GM18499 (cell line): ENCODE measurements around the gene MYRF.

Source experiments
- ATAC-seq: cut with Tn5 transposase; IDR thresholded peaks from one replicate; pipeline ENCODE4 v1.9.1; 2021; ENCODE audit warnings: moderate number of reproducible peaks; ENCODE audit not compliant: insufficient read depth, unreplicated experiment

MYRF gene

DNA sequence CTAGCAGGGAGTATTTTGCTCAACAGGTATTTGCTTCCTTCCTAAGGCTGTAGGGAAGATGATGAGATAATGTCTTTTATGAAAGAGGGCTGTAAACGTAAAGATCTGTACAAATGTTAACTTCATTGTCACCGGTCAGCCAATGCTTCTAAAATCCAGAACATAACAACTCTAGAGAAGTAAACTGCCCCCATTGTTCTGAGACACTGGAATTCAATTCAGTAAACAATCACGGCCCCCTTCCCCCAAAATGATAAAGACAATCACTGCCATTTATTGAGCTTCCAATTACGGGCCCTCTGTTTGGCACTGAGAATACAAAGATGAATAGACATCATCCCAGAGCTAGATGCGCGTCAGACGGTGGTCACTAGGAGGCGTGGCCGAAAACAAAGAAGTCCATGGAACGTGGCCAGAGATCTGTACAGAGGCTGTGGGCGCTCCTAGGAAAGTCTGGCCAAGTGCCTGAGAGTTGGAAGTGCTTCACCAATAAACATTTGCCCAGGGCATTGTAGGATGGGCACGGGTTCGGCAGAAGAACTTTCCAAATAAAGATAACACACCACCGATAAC is 39.4 kb downstream of the MYRF start:
- ATAC-seq, result no peak

DNA sequence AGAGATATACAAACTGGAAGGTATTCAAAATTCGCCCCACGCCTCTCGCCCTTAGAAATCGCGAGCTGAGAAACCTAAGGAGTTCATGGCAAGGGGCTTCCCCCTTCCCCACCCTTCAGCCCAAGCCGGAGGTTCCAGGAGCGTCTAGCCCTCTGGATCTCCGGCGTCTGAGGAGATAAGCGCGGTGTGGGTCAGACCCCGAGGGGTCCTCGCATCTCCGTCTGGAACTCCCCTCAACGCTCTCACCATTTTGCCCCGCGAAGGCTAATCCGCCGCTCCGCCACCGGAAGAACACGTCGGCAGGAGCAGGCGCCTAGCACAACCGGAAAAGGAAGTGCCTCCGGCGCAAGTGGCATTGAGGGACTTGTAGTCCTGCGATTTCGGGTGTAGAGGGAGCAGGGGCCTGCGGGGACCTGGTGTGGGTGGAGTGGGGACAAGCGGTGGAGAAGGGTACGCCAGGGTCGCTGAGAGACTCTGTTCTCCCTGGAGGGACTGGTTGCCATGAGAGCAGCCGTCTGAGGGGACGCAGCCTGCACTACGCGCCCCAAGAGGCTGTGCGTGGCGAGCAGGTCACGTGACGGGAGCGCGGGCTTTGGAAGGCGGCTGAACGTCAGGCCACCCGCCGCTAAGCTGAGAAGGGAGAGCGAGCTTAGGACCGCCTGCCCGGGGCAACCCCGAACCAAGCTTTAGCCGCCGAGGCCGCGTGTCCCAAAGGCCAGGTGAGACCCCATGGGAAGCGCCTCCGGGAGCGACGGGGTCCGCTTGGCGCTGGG is 40.1 kb downstream of the MYRF start, which contains the start of the genes FEN1 and TMEM258:
TSS of gene FEN1 (plus strand) at position 602 of the 773 bp plus-strand sequence. CDS start 2,451 bp downstream, outside the sequence.
TSS of gene TMEM258 (minus strand) at position 290 of the 773 bp plus-strand sequence. CDS start at position 249, 41 bp downstream.
- peak; percentile 62 for ATAC-seq

DNA sequence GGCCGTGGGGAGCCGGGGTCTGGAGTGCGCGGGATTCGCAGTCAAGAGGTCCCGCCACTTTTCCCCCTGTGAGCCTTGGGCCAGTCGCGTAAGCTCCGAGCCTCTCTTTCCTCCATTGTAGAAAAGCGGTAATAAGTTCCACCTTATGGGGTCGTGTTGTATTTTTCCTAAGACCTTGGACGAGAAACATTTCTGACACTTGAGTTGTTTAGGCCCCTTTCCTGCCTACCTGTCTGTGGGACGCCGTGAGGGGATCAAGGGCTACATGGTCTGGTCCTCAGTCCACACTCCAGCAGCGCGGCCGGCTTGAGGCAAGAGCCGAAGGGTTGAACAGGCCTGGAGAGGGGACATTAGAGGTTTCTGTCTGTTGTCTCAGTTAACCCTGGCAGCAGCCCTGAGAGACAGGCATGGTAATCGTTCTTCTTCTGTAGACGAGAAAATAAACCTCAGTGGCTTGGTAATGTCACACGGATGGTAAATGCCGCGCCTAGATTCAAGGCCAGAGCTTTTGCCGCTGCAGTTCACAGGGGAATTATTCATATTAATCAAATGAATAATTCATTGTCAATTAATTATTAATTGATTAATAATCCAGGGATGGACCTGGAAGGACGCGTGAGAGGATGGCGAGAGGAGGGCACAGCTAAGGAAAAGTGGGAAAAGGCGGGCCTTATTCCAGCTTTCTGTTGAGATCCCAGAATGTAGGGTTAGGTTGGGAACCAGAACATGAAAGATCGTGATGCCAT is 40.8 kb downstream of the MYRF start:
- no peak for ATAC-seq

DNA sequence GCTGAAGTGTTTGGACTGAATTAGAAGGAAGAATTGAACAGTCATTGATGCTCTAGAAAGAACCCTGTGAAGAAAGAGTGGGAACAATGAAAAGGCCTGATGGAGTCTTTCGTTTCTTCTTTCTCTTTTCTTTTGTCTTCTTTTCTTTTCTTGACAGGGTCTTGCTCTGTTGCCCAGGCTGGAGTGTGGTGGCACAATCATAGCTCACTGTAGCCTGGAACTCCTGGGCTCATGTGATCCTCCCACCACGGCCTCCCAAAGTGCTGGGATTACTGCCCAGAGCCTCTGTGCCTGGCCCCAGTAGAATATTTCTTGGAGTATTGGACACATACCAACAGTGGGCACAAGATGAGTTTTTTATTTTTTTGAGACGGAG is 41.4 kb downstream of the MYRF start:
- ATAC-seq, result no peak

DNA sequence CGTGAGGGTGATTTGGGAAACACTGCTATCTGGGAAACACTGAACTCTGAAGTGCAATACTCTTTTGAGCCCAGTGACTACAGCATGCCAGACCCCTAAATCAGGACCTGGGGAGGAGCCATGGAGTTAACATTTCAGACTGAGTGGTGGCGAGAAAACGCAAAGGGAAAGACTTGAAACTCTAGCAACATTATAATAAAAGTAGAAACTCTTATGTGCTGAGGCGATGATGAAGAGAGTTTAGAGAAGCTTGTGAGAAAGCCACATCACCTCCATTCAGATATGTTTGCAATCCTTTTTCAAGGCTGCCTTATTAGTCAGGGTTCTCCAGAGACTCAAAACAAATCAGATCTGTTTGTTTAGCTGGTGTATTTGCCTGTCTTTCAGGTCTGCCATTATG is 42.1 kb downstream of the MYRF start:
- ATAC-seq, result no peak

DNA sequence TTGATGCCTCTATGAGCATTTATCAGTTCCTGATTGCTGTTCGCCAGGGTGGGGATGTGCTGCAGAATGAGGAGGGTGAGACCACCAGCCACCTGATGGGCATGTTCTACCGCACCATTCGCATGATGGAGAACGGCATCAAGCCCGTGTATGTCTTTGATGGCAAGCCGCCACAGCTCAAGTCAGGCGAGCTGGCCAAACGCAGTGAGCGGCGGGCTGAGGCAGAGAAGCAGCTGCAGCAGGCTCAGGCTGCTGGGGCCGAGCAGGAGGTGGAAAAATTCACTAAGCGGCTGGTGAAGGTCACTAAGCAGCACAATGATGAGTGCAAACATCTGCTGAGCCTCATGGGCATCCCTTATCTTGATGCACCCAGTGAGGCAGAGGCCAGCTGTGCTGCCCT is 43.0 kb downstream of the MYRF start:
- ATAC-seq, result no peak

DNA sequence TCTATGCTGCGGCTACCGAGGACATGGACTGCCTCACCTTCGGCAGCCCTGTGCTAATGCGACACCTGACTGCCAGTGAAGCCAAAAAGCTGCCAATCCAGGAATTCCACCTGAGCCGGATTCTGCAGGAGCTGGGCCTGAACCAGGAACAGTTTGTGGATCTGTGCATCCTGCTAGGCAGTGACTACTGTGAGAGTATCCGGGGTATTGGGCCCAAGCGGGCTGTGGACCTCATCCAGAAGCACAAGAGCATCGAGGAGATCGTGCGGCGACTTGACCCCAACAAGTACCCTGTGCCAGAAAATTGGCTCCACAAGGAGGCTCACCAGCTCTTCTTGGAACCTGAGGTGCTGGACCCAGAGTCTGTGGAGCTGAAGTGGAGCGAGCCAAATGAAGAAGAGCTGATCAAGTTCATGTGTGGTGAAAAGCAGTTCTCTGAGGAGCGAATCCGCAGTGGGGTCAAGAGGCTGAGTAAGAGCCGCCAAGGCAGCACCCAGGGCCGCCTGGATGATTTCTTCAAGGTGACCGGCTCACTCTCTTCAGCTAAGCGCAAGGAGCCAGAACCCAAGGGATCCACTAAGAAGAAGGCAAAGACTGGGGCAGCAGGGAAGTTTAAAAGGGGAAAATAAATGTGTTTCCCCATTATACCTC is 43.6 kb downstream of the MYRF start:
- ATAC-seq, result no peak

DNA sequence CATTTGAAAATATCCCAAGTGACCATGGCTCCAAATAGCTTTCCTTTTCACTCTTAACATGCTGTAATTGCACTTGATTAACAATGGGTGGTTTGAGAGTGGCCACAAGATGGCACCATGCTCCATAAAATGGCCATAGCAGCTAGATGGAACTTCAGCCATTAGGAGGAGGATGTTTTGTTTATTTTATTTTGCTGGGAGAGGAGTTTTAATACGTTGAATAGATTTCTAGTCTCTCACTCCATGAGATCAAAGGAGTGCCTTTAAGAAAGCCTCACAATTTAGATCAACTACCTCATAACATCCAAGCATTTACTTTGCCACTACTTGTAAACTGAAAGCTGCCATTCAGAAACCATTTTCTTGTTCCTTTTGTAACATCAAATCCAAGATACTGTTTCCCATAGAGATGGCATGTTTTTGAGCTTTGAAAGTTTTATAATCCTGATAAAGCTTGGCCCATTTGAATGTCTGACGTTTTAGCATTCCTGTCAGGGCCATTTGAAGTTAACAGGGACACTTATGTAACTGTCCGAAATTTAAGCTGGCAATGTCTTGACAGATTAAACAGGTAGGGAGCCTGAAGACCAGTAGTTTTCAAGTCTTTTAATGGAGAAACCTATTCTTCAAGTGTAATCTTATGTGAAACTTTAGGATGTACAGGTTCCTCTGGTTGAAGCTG is 45.0 kb downstream of the MYRF start:
- no peak for ATAC-seq

DNA sequence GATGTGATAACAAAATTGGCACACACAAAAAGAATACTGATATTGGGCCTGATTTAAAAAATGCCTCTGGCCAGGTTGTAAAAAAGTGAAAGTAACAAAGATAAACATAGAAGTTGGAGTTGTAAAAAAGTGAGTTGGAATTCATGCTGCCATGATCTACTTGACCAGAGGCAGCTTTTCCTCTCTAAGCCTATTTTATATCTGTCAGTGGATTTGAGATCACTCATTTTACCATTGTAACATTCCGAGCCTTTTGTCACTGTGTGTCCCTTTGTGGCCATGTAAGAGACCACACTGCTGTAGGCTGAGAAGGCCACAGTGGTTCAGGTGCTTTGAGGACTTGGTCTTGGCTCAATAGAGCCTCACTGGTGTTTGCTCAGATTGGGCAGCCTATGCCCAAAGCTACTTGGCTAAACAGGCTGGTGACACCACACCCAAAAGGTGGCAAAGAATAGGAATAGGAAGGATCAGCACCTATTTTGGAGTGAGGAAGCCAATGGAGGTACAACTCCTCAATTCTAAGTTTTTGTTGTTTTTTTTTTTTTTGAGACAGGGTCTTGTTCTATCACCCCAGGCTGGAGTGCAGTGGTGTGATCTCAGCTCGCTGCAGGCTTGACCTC is 47.3 kb downstream of the MYRF start:
- ATAC-seq, result no peak

DNA sequence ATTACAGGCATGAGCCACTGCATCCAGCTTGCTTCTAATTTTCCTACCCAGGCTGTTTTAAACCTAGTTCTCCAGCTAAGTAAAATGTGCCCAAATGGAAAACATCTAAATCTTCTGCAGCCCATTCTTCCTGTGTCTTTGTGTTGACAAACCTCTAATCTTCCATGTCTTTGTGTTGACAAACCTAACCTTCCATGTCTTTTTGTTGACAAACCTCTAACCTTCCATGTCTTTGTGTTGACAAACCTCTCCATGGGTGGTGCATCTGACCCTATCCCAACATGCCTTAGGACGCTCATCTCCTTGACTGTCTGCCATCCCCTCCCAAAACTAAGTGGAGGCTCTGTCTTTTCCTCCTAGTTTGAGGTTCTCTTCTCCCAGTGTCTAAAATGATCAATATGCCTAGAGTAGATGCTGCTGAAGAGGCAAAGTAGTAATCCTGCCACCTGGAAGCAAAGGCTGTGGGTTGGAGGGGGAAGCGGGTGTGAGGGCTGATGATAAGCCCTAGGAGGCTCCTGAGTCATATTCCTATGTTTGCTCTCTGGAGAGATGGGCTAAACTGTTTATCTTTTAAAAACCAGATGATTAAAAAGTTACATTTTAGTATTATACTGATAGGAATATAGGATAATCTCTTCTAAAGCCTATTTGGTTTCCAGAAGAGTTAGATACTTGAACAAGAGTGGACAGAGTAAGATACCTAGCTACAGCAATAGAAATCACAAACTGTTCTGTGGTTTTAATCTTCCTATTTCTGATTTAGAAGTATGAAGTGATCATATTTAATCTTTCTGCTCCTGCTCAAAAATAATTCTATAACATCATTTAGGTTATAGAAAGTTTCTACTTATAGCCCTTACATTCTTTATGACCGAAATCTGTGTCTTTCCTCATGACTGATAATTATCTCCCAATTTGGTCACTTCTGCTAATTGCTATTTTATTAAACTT is 48.2 kb downstream of the MYRF start:
- ATAC-seq, result no peak

DNA sequence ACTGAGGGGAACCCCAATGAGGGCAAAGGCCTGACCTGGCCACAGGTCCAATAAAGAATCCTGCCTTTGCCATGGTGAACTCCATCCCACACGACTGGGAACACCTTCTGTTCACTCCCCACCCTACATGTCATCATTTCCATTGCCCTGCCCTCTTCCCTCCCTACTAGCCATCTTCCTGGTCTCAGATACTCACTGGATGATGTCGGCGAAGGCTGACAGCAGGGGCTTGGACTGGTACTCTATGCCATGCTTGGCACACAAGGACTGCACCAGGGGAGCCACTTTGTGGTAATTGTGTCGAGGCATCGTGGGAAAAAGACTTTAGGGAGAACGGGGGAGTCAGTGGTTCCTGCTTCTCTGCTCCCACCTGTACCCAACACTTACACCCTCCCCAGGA is 50.2 kb downstream of the MYRF start:
- no peak for ATAC-seq

DNA sequence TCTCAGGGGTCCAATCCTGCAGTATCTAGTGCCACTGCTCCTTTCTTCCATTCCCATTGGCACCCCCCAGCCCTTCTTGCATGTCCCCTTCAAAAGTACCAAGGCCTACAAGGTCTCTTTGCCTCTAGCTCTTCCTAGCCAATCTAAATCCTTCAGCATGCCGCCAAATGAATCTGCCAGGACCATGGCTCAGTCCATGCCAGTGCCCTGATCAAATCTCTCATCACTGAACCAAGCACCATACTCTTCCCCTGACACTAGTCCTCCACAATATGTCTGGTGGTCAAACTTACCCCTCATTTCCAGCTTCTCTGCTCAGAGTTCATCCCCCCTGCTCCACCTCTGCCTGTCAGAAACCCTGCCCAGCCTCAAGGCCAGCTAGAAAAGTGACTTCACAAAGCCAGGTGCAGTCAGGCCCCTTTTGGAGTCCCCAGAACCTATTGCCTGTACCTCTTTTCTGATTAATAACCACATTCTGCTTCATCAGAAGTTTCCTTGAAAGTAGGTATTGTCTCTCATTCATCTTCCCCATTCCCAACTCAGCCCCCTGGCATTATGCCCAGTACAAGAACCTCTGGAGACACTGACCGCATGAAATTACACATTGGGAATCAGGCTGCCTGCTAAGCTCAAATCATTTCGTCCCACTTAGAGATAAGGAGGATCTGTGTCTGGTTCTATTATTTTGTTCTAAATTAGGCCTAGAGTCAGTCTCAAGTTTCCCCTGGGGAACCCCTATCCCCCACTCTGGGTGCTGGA is 51.6 kb downstream of the MYRF start:
- ATAC-seq, result no peak

DNA sequence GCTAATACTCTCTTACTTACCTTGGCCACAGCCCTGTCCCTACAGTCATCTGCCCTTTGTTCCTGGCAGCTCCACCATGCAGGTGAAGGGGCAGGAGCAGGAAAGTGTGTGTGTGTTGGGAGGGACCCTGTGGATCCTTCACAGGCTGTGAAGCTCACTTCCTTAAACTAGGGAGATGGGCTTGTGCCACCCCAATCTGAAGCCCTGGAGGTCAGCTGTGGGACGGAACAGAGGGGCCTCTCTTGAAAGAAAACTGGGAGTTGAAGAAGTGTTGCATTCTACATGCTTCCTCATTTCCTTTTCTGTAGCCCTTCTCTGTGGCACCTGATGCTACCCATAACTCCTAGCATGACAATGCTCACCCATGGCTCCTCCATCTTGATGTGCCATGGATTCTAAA is 52.7 kb downstream of the MYRF start:
- ATAC-seq, result no peak

DNA sequence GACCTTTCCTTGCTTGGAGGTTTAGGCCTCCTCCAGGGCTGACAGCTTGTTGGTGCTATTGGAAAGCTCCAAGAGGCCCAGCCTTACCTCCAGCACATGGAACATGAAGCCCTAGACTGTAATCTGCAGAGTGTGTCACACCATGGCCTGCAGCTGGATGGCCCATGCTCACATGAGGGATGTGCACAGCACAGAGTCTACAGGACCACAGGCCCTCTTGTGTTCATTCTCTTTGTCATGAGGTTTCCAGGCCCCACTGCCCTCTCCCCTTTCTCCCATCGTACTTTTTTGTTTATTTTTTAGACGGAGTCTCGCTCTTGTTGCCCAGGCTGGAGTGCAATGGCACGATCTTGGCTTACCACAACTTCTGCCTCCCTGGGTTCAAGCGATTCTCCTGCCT is 54.3 kb downstream of the MYRF start:
- ATAC-seq, result no peak

DNA sequence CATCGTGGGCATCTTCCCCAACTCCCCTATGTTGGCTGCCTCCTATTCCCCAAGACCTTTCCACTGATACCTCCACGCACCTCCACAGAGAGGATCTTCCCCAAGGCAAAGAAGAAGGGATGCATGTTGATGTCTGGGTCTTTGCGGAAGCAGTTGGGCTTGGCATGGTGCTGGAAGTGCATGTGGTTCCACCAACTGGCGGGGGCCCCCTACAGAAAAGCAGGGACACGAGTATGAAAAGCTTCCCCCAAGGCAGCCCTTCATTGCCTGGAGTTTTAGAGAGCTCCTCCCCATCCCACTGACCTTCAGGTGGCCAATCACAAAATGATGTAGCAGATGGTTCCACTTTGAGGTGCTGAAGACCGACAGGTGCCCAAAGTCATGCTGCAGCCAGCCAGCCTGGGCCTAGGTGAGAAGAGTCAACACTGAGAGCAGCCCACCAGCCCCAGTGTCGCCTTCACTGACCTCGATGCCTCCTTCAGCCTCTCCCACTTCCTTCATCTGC is 58.3 kb downstream of the MYRF start:
- ATAC-seq, result no peak

DNA sequence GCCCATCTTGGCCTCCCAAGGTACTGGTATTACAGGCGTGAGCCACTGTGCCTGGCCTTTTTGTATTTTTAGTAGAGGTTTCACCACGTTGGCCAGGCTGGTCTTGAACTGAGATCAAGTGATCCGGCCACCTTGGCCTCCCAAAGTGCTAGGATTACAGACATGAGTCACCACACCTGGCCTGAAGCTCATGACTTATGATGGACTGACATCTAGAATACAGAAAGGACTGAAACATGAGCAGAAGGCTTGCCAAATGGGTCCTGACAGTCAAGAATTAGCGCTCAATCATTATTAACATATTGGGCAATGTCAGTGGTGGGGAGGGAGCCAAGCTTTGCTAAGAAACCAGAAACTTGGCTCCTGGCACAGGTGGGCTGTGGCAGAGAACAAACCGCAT is 59.4 kb downstream of the MYRF start:
- ATAC-seq, result no peak

DNA sequence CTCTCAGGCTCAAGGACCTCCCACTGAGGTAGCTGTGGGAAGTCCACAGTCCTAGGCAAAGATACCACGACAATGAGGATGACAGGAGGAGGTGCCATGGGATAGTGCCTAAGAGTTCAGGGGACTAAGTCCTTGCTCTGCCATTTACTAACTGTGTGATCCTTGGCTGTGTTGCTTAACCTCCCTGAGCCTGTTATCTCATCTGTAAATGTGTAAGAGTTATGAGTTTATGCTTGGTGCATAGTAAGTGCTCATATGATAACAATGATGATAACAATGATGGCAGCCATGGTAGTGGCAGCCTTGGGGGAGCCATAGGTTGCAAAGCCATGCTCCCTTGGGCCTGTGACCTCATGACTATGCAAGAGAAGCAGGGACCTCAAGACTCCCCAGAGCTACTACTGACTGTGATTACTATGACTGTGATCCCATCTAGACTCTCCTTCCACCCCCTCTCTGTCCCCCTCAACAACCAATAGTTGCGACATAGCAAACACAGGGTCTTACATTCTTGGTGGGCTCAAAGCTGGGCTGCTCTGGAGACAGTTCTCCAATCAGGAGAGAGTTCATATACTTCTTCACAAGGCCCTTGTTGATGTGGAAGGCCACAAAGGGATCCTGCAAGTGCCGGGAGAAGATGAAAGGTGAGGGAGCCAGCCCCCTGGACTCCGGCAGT is 60.4 kb downstream of the MYRF start:
- ATAC-seq, result no peak
